Measurements from ENCODE around the gene REN. TPM values are rescaled to one million over a fixed set of nuclear protein-coding genes. Genes with fewer than 3 reads are reported as not detected.

REN gene
- total and polyA plus RNA-seq, 9 of the 15 experiments (the other 6 are each of a cell fraction or from before 2014, with no cell fraction given), result 1.7 to 9.9 (median 3.1) TPM

GRCh38 chr1:204123376-204123775 lies 42.8 kb downstream of the REN start:
- BruUV-seq (replicated peaks), result no TSS peak
- Histone ChIP-seq H3K79me2 (ENCODE audit: control insufficient read depth, insufficient read depth, low read length) (no peaks in the 10 kb centered on the region), H3K9ac (ENCODE audit: insufficient read depth in 1 of 2, low read depth in 2 of 2, low read length in 2 of 2) (no peak overlapping the region), H3K27ac (ENCODE audit: extremely low read depth, low read depth, low read length) (no peak overlapping the region), H3K4me3 (no peak overlapping the region), H3K4me1 (replicated peaks in 1 of 2; ENCODE audit: control insufficient read depth in 2 of 2, insufficient read depth in 2 of 2, low read length in 2 of 2) (peaks cover 0 to 3% of the 10 kb centered on the region in 2 experiments; a peak in 1 of 5 replicates), H3K9me1 (ENCODE audit: control insufficient read depth, insufficient read depth, low read length) (no peaks in the 10 kb centered on the region), H3K9me3 (replicated peaks; ENCODE audit: control insufficient read depth, insufficient read depth, low read depth, low read length) (no peaks in the 10 kb centered on the region), H2AFZ (ENCODE audit: low read depth, low read length) (no peak overlapping the region), H4K20me1 (replicated peaks; ENCODE audit: control insufficient read depth, insufficient read depth, low read length) (peaks cover 4% of the 10 kb centered on the region), H3K27me3 (ENCODE audit: control insufficient read depth in 2 of 2, insufficient read depth in 2 of 2, low read length in 2 of 2) (peaks cover 41 to 75% of the 10 kb centered on the region in 2 experiments; a peak in 4 of 5 replicates), H3K4me2 (ENCODE audit: insufficient read depth, low read length) (no peak overlapping the region), H3K36me3 (ENCODE audit: control insufficient read depth, insufficient read depth, low read length) (no peaks in the 10 kb centered on the region)
- in situ Hi-C loops (cut with MboI), result no loop called here
- ChIA-PET CTCF (ENCODE audit: low intra/inter-chr PET ratio) (interaction anchor here (0.8 kb wide), 1 partner anchor 253 kb away, joined by 5 read pairs; no protein-coding TSS in a partner anchor), POLR2A (no interaction called here)
- peak; percentile 44 for FAIRE-seq
- intact Hi-C loops (cut with micrococcal nuclease), result loop anchor here (10.0 kb wide), 1 partner anchor 499 kb away; the partner anchor contains the start of gene ATP2B4
- peak; percentile 79 for ATAC-seq
- WGBS (ENCODE audit: insufficient coverage, low coverage, missing lambda C conversion rate), result 1% methylated on average over 9 of the region's 9 CpGs
- DNase-seq (ENCODE audit: extremely low read depth in 1 of 4, low spot score in 3 of 4), result peak; percentile 37 to 53 (median 45)
- TF ChIP-seq MLX (CRISPR knock-in tag; conservative IDR thresholded peaks at IDR 0.05) (no peak), KAT2B (IDR thresholded peaks at IDR 0.05; ENCODE audit: low read depth, low read length) (no peak), CTCF (IDR thresholded peaks at IDR 0.05 in 2 of 3, conservative IDR thresholded peaks at IDR 0.05 in 1 of 3; ENCODE audit: insufficient read depth in 2 of 3, low read depth in 1 of 3, low read length in 3 of 3) (peak; percentile 53 to 61 (median 57)), ESRRA (IDR thresholded peaks at IDR 0.05; ENCODE audit: borderline replicate concordance, low read depth) (no peak), PTTG1 (tag; IDR thresholded peaks at IDR 0.05; ENCODE audit: low read depth) (no peak), TGIF2 (CRISPR knock-in tag; IDR thresholded peaks at IDR 0.05) (no peak), RAD51 (IDR thresholded peaks at IDR 0.05; ENCODE audit: borderline replicate concordance, low read depth) (no peak), HNRNPK (IDR thresholded peaks at IDR 0.05; ENCODE audit: low read depth, low read length, poor library complexity, severe bottlenecking) (no peak), RAD21 (CRISPR knock-in tag; conservative IDR thresholded peaks at IDR 0.05 in 1 of 2, IDR thresholded peaks at IDR 0.05 in 1 of 2) (peak; percentile 45 to 61), DEAF1 (CRISPR knock-in tag; IDR thresholded peaks at IDR 0.05) (no peak), ZNF609 (CRISPR knock-in tag; IDR thresholded peaks at IDR 0.05; ENCODE audit: borderline replicate concordance) (no peak), RFX5 (IDR thresholded peaks at IDR 0.05; ENCODE audit: low read depth, low read length) (no peak)

All from K562 (cell line).